ENCODE data around the gene TRIM44. TPM values are rescaled to one million over a fixed set of nuclear protein-coding genes. Genes with fewer than 3 reads are reported as not detected.
"Not testable (repeated sequence)": the region's sequence is repeated elsewhere in the genome, so short reads cannot be mapped to it uniquely, and the experiment has no call there.

The TRIM44 gene
- total RNA-seq, 1 donor from 2014 or later: 67.0 TPM

- no peak for DNase-seq
- no peaks in the 10 kb centered on the region for H3K9me3 Mint-ChIP-seq
- H3K36me3 Mint-ChIP-seq (ENCODE audit: low read depth): no peaks in the 10 kb centered on the region
- no peak for TF ChIP-seq CTCF (IDR thresholded peaks at IDR 0.05)
- H3K27me3 Mint-ChIP-seq: no peaks in the 10 kb centered on the region
- ChIA-PET CTCF (no interaction called here), POLR2A (no interaction called here)
- H3K4me1 Mint-ChIP-seq: peaks cover 10% of the 10 kb centered on the region
- H3K4me3 Mint-ChIP-seq: no peak overlapping the region
- intact Hi-C loops (cut with micrococcal nuclease): no loop called here
- ATAC-seq (ENCODE audit: low read depth): no peak
- H3K27ac Mint-ChIP-seq: no peak overlapping the region
These were observed 163.4 kb downstream of the TRIM44 start for GRCh38 chr11:35826006-35826405.

GRCh38 chr11:35826949-35827348, 164.4 kb downstream of the TRIM44 start:
- Mint-ChIP-seq H3K4me3 (no peak overlapping the region), H3K36me3 (ENCODE audit: low read depth) (no peaks in the 10 kb centered on the region), H3K4me1 (peaks cover 2% of the 10 kb centered on the region), H3K27ac (no peak overlapping the region), H3K9me3 (peaks cover 3% of the 10 kb centered on the region), H3K27me3 (no peaks in the 10 kb centered on the region)
- ATAC-seq (ENCODE audit: low read depth): no peak
- DNase-seq: no peak
- POLR2A ChIA-PET: no interaction called here
- CTCF ChIA-PET: no interaction called here
- intact Hi-C loops (cut with micrococcal nuclease): no loop called here
- no peak for TF ChIP-seq CTCF (IDR thresholded peaks at IDR 0.05)

- POLR2A ChIA-PET: no interaction called here
- no peak for TF ChIP-seq CTCF (IDR thresholded peaks at IDR 0.05)
- peaks cover 2% of the 10 kb centered on the region for H3K4me1 Mint-ChIP-seq
- CTCF ChIA-PET: no interaction called here
- H3K27ac Mint-ChIP-seq: no peak overlapping the region
- H3K36me3 Mint-ChIP-seq (ENCODE audit: low read depth): no peaks in the 10 kb centered on the region
- ATAC-seq (ENCODE audit: low read depth) (no peak), DNase-seq (no peak)
- intact Hi-C loops (cut with micrococcal nuclease): no loop called here
- H3K27me3 Mint-ChIP-seq: peaks cover 13% of the 10 kb centered on the region
- peaks cover 6% of the 10 kb centered on the region for H3K9me3 Mint-ChIP-seq
- H3K4me3 Mint-ChIP-seq: no peak overlapping the region
These were observed 173.6 kb downstream of the TRIM44 start for GRCh38 chr11:35836205-35836604.

- CTCF ChIA-PET: interaction anchor here (0.7 kb wide), 1 partner anchor 16 kb away, joined by 3 read pairs; no protein-coding TSS in a partner anchor
- no peak for TF ChIP-seq CTCF (IDR thresholded peaks at IDR 0.05)
- H3K27me3 Mint-ChIP-seq: peaks cover 13% of the 10 kb centered on the region
These were observed 175.5 kb downstream of the TRIM44 start for GRCh38 chr11:35838071-35838470.

GRCh38 chr11:35838697-35839367, 176.3 kb downstream of the TRIM44 start:
- DNase-seq; H3K27ac Mint-ChIP-seq; H3K4me3 Mint-ChIP-seq; ATAC-seq (ENCODE audit: low read depth); POLR2A ChIA-PET; H3K9me3 Mint-ChIP-seq; H3K36me3 Mint-ChIP-seq (ENCODE audit: low read depth); H3K4me1 Mint-ChIP-seq; intact Hi-C loops (cut with micrococcal nuclease): not testable (repeated sequence)
- CTCF ChIA-PET: interaction anchor here (0.7 kb wide), 1 partner anchor 17 kb away, joined by 3 read pairs; no protein-coding TSS in a partner anchor
- peaks cover 13% of the 10 kb centered on the region for H3K27me3 Mint-ChIP-seq

More at GRCh38 chr11:35838071-35838470, 175.5 kb downstream of the TRIM44 start:
- H3K36me3 Mint-ChIP-seq (ENCODE audit: low read depth): no peaks in the 10 kb centered on the region
- no peak for ATAC-seq (ENCODE audit: low read depth)
- intact Hi-C loops (cut with micrococcal nuclease): no loop called here
- H3K4me1 Mint-ChIP-seq: peaks cover 2% of the 10 kb centered on the region
- POLR2A ChIA-PET: no interaction called here
- no peak for DNase-seq
- H3K4me3 Mint-ChIP-seq: no peak overlapping the region
- peaks cover 5% of the 10 kb centered on the region for H3K9me3 Mint-ChIP-seq
- H3K27ac Mint-ChIP-seq: no peak overlapping the region

Data from activated B cell treated with CpG ODN at 0.5 μM for 24 hours (primary cell).